ENCODE measurements around the gene ADORA2B.

DNA sequence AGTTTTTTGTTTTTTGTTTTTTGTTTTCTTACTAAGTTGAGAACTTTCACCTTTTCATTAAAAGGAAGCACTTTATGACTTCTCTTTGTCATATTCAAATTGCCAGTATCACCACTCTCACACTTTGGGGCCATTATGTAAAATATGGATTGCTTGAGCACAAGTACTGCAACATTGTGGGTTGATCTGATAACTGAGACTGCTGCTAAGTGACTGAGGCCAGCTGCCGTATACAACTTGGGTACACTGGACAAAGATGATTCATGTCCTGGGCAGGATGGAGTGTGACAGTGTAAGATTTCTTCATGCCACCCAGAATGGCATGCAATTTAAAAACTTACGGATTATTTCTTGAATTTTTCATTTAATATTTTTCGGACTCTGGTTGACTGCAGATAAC lies 62.5 kb downstream of the ADORA2B start:
- TF ChIP-seq CTCF (IDR thresholded peaks at IDR 0.05; ENCODE audit: low read depth, low read length) (no peak), EZH2phosphoT487 (IDR thresholded peaks at IDR 0.05; ENCODE audit: low read depth) (no peak)

Measured in OCI-LY3 (cell line).